ENCODE measurements around the gene ATP5PD. TPM values are rescaled to one million over a fixed set of nuclear protein-coding genes. Genes with fewer than 3 reads are reported as not detected.
A peak's percentile ranks its signal among the peaks of the same experiment; 100 is the strongest.

ATP5PD gene
- total RNA-seq, 1 experiment from 2014 or later, result 344 TPM

GRCh38 chr17:75003070-75003956, 43.5 kb downstream of the ATP5PD start:
- peak; percentile 38; the same call in 2 of the 3 replicates for TF ChIP-seq CTCF (conservative IDR thresholded peaks at IDR 0.05)
- H3K18ac ChIP-seq (ENCODE audit: insufficient read length, low read depth, low read length), result no peak overlapping the region
- H3K79me1 ChIP-seq (ENCODE audit: insufficient read depth, low read depth, low read length, poor library complexity, severe bottlenecking), result no peaks in the 10 kb centered on the region
- no peak overlapping the region for H3K9ac ChIP-seq (ENCODE audit: extremely low read depth, insufficient read length, low read length)
- H3K56ac ChIP-seq (ENCODE audit: insufficient read length, low read depth, low read length), result no peak overlapping the region
- peak; percentile 91 for DNase-seq
- H4K91ac ChIP-seq (ENCODE audit: insufficient read length, low read depth, low read length), result no peak overlapping the region
- no peak overlapping the region for H3K4ac ChIP-seq (ENCODE audit: low read depth, low read length)
- H3K36me3 Mint-ChIP-seq (ENCODE audit: insufficient read depth in 1 of 3, low read depth in 3 of 3), result peaks cover 11 to 49% (median 40%) of the 10 kb centered on the region in 3 experiments; a peak in 6 of 7 replicates
- H2AFZ ChIP-seq (ENCODE audit: low read length), result no peak overlapping the region
- no peaks in the 10 kb centered on the region for H3K4me1 ChIP-seq (ENCODE audit: insufficient read depth, low read length)
- no peak overlapping the region for H2BK5ac ChIP-seq (ENCODE audit: insufficient read length, low read length)
- H4K5ac ChIP-seq (ENCODE audit: insufficient read length, low read depth, low read length), result no peak overlapping the region
- H3K27ac Mint-ChIP-seq, result no peak overlapping the region; a peak in 1 of 7 replicates
- no peak overlapping the region for H2BK12ac ChIP-seq (ENCODE audit: insufficient read length, low read depth, low read length)
- no peak overlapping the region for H2BK20ac ChIP-seq (ENCODE audit: low read depth, low read length, poor library complexity, severe bottlenecking)
- H3K4me1 Mint-ChIP-seq, result no peaks in the 10 kb centered on the region
- no peak overlapping the region for H3K4me2 ChIP-seq (ENCODE audit: insufficient read depth, insufficient read length, low read length)
- H3K9me3 ChIP-seq (ENCODE audit: control insufficient read depth, low read depth, low read length), result no peaks in the 10 kb centered on the region
- H3K79me2 ChIP-seq (ENCODE audit: insufficient read depth, low read length), result no peaks in the 10 kb centered on the region; the same call in 1 of the 2 replicates
- no peaks in the 10 kb centered on the region for H4K20me1 ChIP-seq (ENCODE audit: control insufficient read depth, insufficient read depth, insufficient read length)
- no peaks in the 10 kb centered on the region for H3K9me3 Mint-ChIP-seq
- no peak overlapping the region for H2AK5ac ChIP-seq (ENCODE audit: insufficient read length, low read length)
- H3K27me3 Mint-ChIP-seq (ENCODE audit: low read depth), result peaks cover 2% of the 10 kb centered on the region; the same call in 1 of the 2 replicates
- no CpG with 5 or more reads among the region's 76 CpGs for WGBS (ENCODE audit: extremely low coverage, insufficient read length, low lambda C conversion rate)
- no peaks in the 10 kb centered on the region for H3K23me2 ChIP-seq (ENCODE audit: insufficient read length, low read depth, low read length, poor library complexity, severe bottlenecking)
- no peaks in the 10 kb centered on the region for H3K27me3 ChIP-seq (ENCODE audit: insufficient read depth, low read length)
- no peak overlapping the region for H4K8ac ChIP-seq (replicated peaks; ENCODE audit: insufficient read length, low read depth, low read length)
- no peak overlapping the region; a peak in 1 of 5 replicates for H3K4me3 Mint-ChIP-seq
- no peak overlapping the region for H3K23ac ChIP-seq (ENCODE audit: insufficient read length, low read depth, low read length)
- H3K14ac ChIP-seq (ENCODE audit: insufficient read depth, low read length), result no peak overlapping the region
- no peak overlapping the region for H2BK120ac ChIP-seq (ENCODE audit: low read depth, low read length, poor library complexity, severe bottlenecking)
- H3K27ac ChIP-seq (ENCODE audit: insufficient read length, low read depth, low read length), result no peak overlapping the region
- H3T11ph ChIP-seq (ENCODE audit: low read length), result no peak overlapping the region
- H2BK15ac ChIP-seq (ENCODE audit: low read depth, low read length), result no peak overlapping the region
